HepG2 (cell line): Measurements from ENCODE around the gene TMEM238. TPM values are rescaled to one million over a fixed set of nuclear protein-coding genes. Genes with fewer than 3 reads are reported as not detected.

Source experiments
- ATAD3A ChIP-seq: sonication (generic); formaldehyde crosslinking; IDR thresholded peaks from 2 replicates; pipeline ENCODE4 v1.4.0; 2020; ENCODE audit warnings: missing genetic modification reagents
- ELF1 ChIP-seq: sonication (generic); formaldehyde crosslinking; IDR thresholded peaks from 2 replicates; pipeline ENCODE4 v1.4.0; 2020; ENCODE audit warnings: missing genetic modification reagents
- HNF1A ChIP-seq, 2 experiments: sonication (generic) in 1 of 2; formaldehyde crosslinking in 1 of 2; IDR thresholded peaks; 2 replicates each; pipeline versions ENCODE4 v1.4.0 to v1.6.1; 2016 to 2020; ENCODE audit warnings: borderline replicate concordance in 1 of 2, low read depth in 1 of 2, mild to moderate bottlenecking in 1 of 2, missing genetic modification reagents in 1 of 2
- HNRNPL ChIP-seq: fragments of 200-400 bp; formaldehyde crosslinking; IDR thresholded peaks from 2 replicates; pipeline ENCODE4 v1.6.1; 2017; ENCODE audit warnings: mild to moderate bottlenecking, low read depth, low read length
- KLF15 ChIP-seq: sonication (generic); formaldehyde crosslinking; IDR thresholded peaks from 2 replicates; pipeline ENCODE4 v1.8.1; 2023; ENCODE audit warnings: borderline replicate concordance, mild to moderate bottlenecking, inconsistent platforms, missing genetic modification reagents, mixed read lengths
- MAFF ChIP-seq: IDR thresholded peaks from 2 replicates; pipeline ENCODE4 v1.6.1; 2011; ENCODE audit warnings: low read depth, low read length, improper control_type of control experiment
- MXD3 ChIP-seq: IDR thresholded peaks from 2 replicates; pipeline ENCODE4 v1.6.1; 2016; ENCODE audit warnings: mild to moderate bottlenecking, missing biosample characterization, missing genetic modification reagents
- NR2F6 ChIP-seq, 2 experiments: IDR thresholded peaks; 2 replicates each; pipeline ENCODE4 v1.6.1; 2016; ENCODE audit warnings: antibody characterized with exemption in 1 of 2, mild to moderate bottlenecking in 1 of 2
- ONECUT2 ChIP-seq: sonication (generic); formaldehyde crosslinking; IDR thresholded peaks from 2 replicates; pipeline ENCODE4 v1.4.0; 2020; ENCODE audit warnings: missing genetic modification reagents
- PCBP2 ChIP-seq: fragments of 200-400 bp; formaldehyde crosslinking; optimal IDR thresholded peaks from 2 replicates; pipeline ENCODE3; 2018; ENCODE audit warnings: low read length, low read depth; ENCODE audit not compliant: poor library complexity, severe bottlenecking
- SMC3 ChIP-seq: IDR thresholded peaks from 2 replicates; pipeline ENCODE4 v1.6.1; 2011; ENCODE audit warnings: low read length, improper control_type of control experiment
- SP5 ChIP-seq: IDR thresholded peaks from 2 replicates; pipeline ENCODE4 v1.6.1; 2016; ENCODE audit warnings: low read depth, borderline replicate concordance
- STAG1 ChIP-seq: sonication (generic); formaldehyde crosslinking; IDR thresholded peaks from 2 replicates; pipeline ENCODE4 v1.4.0; 2020; ENCODE audit warnings: missing genetic modification reagents
- TBX3 ChIP-seq: fragments of 450-650 bp; IDR thresholded peaks from 2 replicates; pipeline ENCODE4 v1.6.1; 2017; ENCODE audit warnings: antibody characterized with exemption, mild to moderate bottlenecking, inconsistent platforms, borderline replicate concordance
- UBTF ChIP-seq: sonication (generic); formaldehyde crosslinking; IDR thresholded peaks from 2 replicates; pipeline ENCODE4 v1.4.0; 2020; ENCODE audit warnings: mild to moderate bottlenecking, missing genetic modification reagents
- XRCC5 ChIP-seq: fragments of 200-400 bp; formaldehyde crosslinking; optimal IDR thresholded peaks from 2 replicates; pipeline ENCODE3; 2017; ENCODE audit warnings: mild to moderate bottlenecking, low read length
- ZNF282 ChIP-seq: fragments of 450-650 bp; IDR thresholded peaks from 2 replicates; pipeline ENCODE4 v1.6.1; 2018; ENCODE audit not compliant: partially characterized antibody
- ZNF354B ChIP-seq: sonication (generic); formaldehyde crosslinking; IDR thresholded peaks from 2 replicates; pipeline ENCODE4 v1.8.0; 2022; ENCODE audit warnings: mild to moderate bottlenecking, missing genetic modification reagents
- ZNF451 ChIP-seq: sonication (generic); formaldehyde crosslinking; IDR thresholded peaks from 2 replicates; pipeline ENCODE4 v1.5.0; 2020; ENCODE audit warnings: mild to moderate bottlenecking, missing genetic modification reagents
- ZNF547 ChIP-seq: sonication (generic); formaldehyde crosslinking; IDR thresholded peaks from 2 replicates; pipeline ENCODE4 v1.5.1; 2020; ENCODE audit warnings: mild to moderate bottlenecking, missing genetic modification reagents
- ZNF7 ChIP-seq: IDR thresholded peaks from 2 replicates; pipeline ENCODE4 v1.6.1; 2016; ENCODE audit warnings: missing biosample characterization, missing genetic modification reagents
- ZNF800 ChIP-seq: sonication (generic); formaldehyde crosslinking; IDR thresholded peaks from 2 replicates; pipeline ENCODE4 v1.4.0; 2020; ENCODE audit warnings: missing genetic modification reagents
- polyA plus RNA-seq, 8 experiments: library from polyadenylated mRNA; depleted of rRNA in 3 of 8; stranded (reverse) in 7 of 8; unstranded in 1 of 8; fragments of >200 nt; fragmentation: Illumina TruSeq in 4 of 8; extraction: Trizol in 4 of 8; gene quantifications; 2 replicates each; pipeline versions ENCODE4 v1.2.1 to v1.2.3, GENCODE V29; 2011 to 2016; ENCODE audit warnings: low read depth in 4 of 8, missing spikeins in 1 of 8, mixed read lengths in 1 of 8; ENCODE audit not compliant: insufficient read depth in 1 of 8
- total RNA-seq, 5 experiments: library from RNA; depleted of rRNA; stranded (reverse); fragments of >200 nt; fragmentation: Illumina TruSeq; extraction: Trizol; gene quantifications; 2 replicates each; pipeline ENCODE4 v1.2.3, GENCODE V29; 2016; ENCODE audit warnings: low read depth in 1 of 5

Gene TMEM238
- total and polyA plus RNA-seq, 2 of the 13 experiments (the other 11 are each of a cell fraction or from before 2014, with no cell fraction given), result not detected

- TF ChIP-seq TBX3 (no peak), ATAD3A (CRISPR knock-in tag) (no peak), XRCC5 (peak; percentile 22), STAG1 (peak; percentile 98), HNRNPL (no peak), SMC3 (peak; percentile 98), NR2F6 (IDR thresholded peaks at IDR 0.05) (no peak), NR2F6 (CRISPR knock-in tag; IDR thresholded peaks at IDR 0.05) (no peak), ZNF451 (CRISPR knock-in tag) (no peak), UBTF (CRISPR knock-in tag) (no peak), ONECUT2 (CRISPR knock-in tag) (peak; percentile 76), KLF15 (CRISPR knock-in tag) (no peak), ZNF7 (CRISPR knock-in tag) (no peak), ZNF800 (CRISPR knock-in tag) (no peak), ZNF282 (no peak), HNF1A (IDR thresholded peaks at IDR 0.05; ENCODE audit: low read depth) (no peak), HNF1A (CRISPR knock-in tag; IDR thresholded peaks at IDR 0.05; ENCODE audit: borderline replicate concordance) (no peak), ZNF354B (no peak), ZNF547 (no peak), SP5 (CRISPR knock-in tag) (no peak), MXD3 (no peak), ELF1 (CRISPR knock-in tag) (peak; percentile 32; the same call in 1 of the 2 replicates), PCBP2 (no peak), MAFF (no peak)
Measured at GRCh38 chr19:55418185-55418584, 34.1 kb upstream of the TMEM238 start (continued).
